Lung microvascular endothelial cell (primary cell): ENCODE results near the gene GSTM4. TPM values are rescaled to one million over a fixed set of nuclear protein-coding genes. Genes with fewer than 3 reads are reported as not detected.
"Not testable (repeated sequence)": the region's sequence is repeated elsewhere in the genome, so short reads cannot be mapped to it uniquely, and the experiment has no call there.

Experiments used
- DNase-seq, 2 donors: peaks; one replicate each; pipeline versions ENCODE4 v3.0.0 to v3.0.0-alpha.2; 2010; ENCODE audit warnings: low read depth in 2 of 2
- total RNA-seq: library from RNA; depleted of rRNA; stranded (reverse); fragments of >200 nt; gene quantifications from 2 replicates; pipeline ENCODE4 v1.2.1, GENCODE V29; 2014

The GSTM4 gene
- total RNA-seq, 1 donor from 2014 or later = 0.40 TPM

- peak in 1 of 2 donors; percentile 32 for DNase-seq
Observed at GRCh38 chr1:109697861-109698260, 42.0 kb downstream of the GSTM4 start.

GRCh38 chr1:109702940-109703339, 47.0 kb downstream of the GSTM4 start:
- not testable (repeated sequence) for DNase-seq

GRCh38 chr1:109704173-109704572, 48.3 kb downstream of the GSTM4 start:
- no peak for DNase-seq

- DNase-seq = no peak
Observed at GRCh38 chr1:109705411-109705810, 49.5 kb downstream of the GSTM4 start.

- DNase-seq = not testable (repeated sequence)
Observed at GRCh38 chr1:109708949-109709348, 53.0 kb downstream of the GSTM4 start.

- not testable (repeated sequence) for DNase-seq
Observed at GRCh38 chr1:109709822-109710221, 53.9 kb downstream of the GSTM4 start.

Other genes starting within 250 kb of the GSTM4 start
- gene PSMA5, start 229.7 kb upstream of the GSTM4 start, total RNA-seq = 33.7 and 42.5 TPM in 2 replicates
- gene SYPL2, start 189.6 kb upstream of the GSTM4 start, total RNA-seq = under 0.01 TPM in 1 of 2 replicates, not detected in the other
- gene ATXN7L2, start 172.2 kb upstream of the GSTM4 start, total RNA-seq = 0.65 and 0.79 TPM in 2 replicates
- gene CYB561D1, start 162.0 kb upstream of the GSTM4 start, total RNA-seq = 3.1 and 4.6 TPM in 2 replicates
- gene AMIGO1, start 146.4 kb upstream of the GSTM4 start, total RNA-seq = 0.65 and 1.4 TPM in 2 replicates
- 0.20 and 0.22 TPM in 2 replicates for gene GPR61, start 116.2 kb upstream of the GSTM4 start, total RNA-seq
- gene GNAI3, start 107.5 kb upstream of the GSTM4 start, total RNA-seq = 8.7 and 11.8 TPM in 2 replicates
- gene GNAT2, start 36.5 kb upstream of the GSTM4 start, total RNA-seq = under 0.01 and 0.22 TPM in 2 replicates
- 25.3 and 26.8 TPM in 2 replicates for gene AMPD2, start 36.3 kb upstream of the GSTM4 start, total RNA-seq
- gene GSTM2, start 12.0 kb downstream of the GSTM4 start, total RNA-seq = 0.87 and 1.4 TPM in 2 replicates
- not detected in 2 replicates for gene GSTM1, start 31.7 kb downstream of the GSTM4 start, total RNA-seq
- under 0.01 TPM in 1 of 2 replicates, not detected in the other for gene GSTM5, start 56.2 kb downstream of the GSTM4 start, total RNA-seq
- gene GSTM3, start 84.9 kb downstream of the GSTM4 start, total RNA-seq = 36.3 and 42.9 TPM in 2 replicates
- gene EPS8L3, start 107.8 kb downstream of the GSTM4 start, total RNA-seq = not detected in 2 replicates